CD4-positive, alpha-beta memory T cell (primary cell): ENCODE data around the gene ESRRG. TPM values are rescaled to one million over a fixed set of nuclear protein-coding genes. Genes with fewer than 3 reads are reported as not detected.

Experiments
- CTCF ChIA-PET: fragments of 350-600 bp; sonication (Branson Sonifier 250); formaldehyde crosslinking; loops from one replicate; lab custom pipeline; 2021; ENCODE audit warnings: inconsistent platforms; ENCODE audit not compliant: partially characterized antibody; lab: Charles Lee
- POLR2A ChIA-PET: fragments of 350-600 bp; sonication (Branson Sonifier 250); formaldehyde crosslinking; loops from one replicate; lab custom pipeline; 2021; ENCODE audit not compliant: partially characterized antibody; lab: Charles Lee
- DNase-seq, 5 donors: peaks; one replicate each; pipeline versions ENCODE4 v3.0.0 to v3.0.0-alpha.2; 2020 to 2022; ENCODE audit warnings: mixed read lengths in 1 of 5
- H3K27ac ChIP-seq: one replicate; pipeline ENCODE4 v1.7.0; 2013; ENCODE audit warnings: low read depth, low read length
- H3K27me3 ChIP-seq: 2 replicates; pipeline ENCODE4 v1.7.0; 2013; ENCODE audit warnings: mild to moderate bottlenecking, low read length, moderate library complexity; ENCODE audit not compliant: insufficient read depth
- H3K36me3 ChIP-seq: 2 replicates; pipeline ENCODE4 v1.7.0; 2013; ENCODE audit warnings: mild to moderate bottlenecking, low read length, moderate library complexity; ENCODE audit not compliant: insufficient read depth
- H3K4me1 ChIP-seq: 2 replicates; pipeline ENCODE4 v1.7.0; 2013; ENCODE audit warnings: mild to moderate bottlenecking, low read length, moderate library complexity; ENCODE audit not compliant: insufficient read depth
- H3K4me3 ChIP-seq, 2 donors: one replicate each; pipeline ENCODE4 v1.7.0; 2013; ENCODE audit warnings: low read length in 2 of 2, mild to moderate bottlenecking in 1 of 2
- H3K9me3 ChIP-seq, 2 donors: one replicate each; pipeline ENCODE4 v1.7.0; 2013; ENCODE audit warnings: low read length in 2 of 2, control low read depth in 1 of 2; ENCODE audit not compliant: control insufficient read depth in 1 of 2
- H3K27ac Mint-ChIP-seq, 7 donors: one replicate each; pipeline ENCODE4 v1.8.0; 2020 to 2021; ENCODE audit warnings: mixed read lengths in 7 of 7, mild to moderate bottlenecking in 6 of 7, inconsistent platforms in 3 of 7, moderate library complexity in 3 of 7
- H3K27me3 Mint-ChIP-seq, 2 donors: one replicate each; pipeline ENCODE4 v1.8.0; 2020 to 2021; ENCODE audit warnings: mixed read lengths in 2 of 2
- H3K36me3 Mint-ChIP-seq, 2 donors: one replicate each; pipeline ENCODE4 v1.8.0; 2020 to 2021; ENCODE audit warnings: mixed read lengths in 2 of 2, inconsistent platforms in 1 of 2, mild to moderate bottlenecking in 1 of 2
- H3K4me1 Mint-ChIP-seq, 4 donors: one replicate each; pipeline ENCODE4 v1.8.0; 2020 to 2021; ENCODE audit warnings: mixed read lengths in 4 of 4, mild to moderate bottlenecking in 1 of 4
- H3K4me3 Mint-ChIP-seq, 8 donors: one replicate each; pipeline ENCODE4 v1.8.0; 2020 to 2021; ENCODE audit warnings: mixed read lengths in 8 of 8, mild to moderate bottlenecking in 7 of 8, moderate library complexity in 6 of 8, inconsistent platforms in 3 of 8
- H3K9me3 Mint-ChIP-seq, 8 donors: one replicate each; pipeline ENCODE4 v1.8.0; 2020 to 2021; ENCODE audit warnings: mixed read lengths in 8 of 8, mild to moderate bottlenecking in 5 of 8, inconsistent platforms in 3 of 8, moderate library complexity in 1 of 8
- intact Hi-C: fragments of 100-400 bp; cut with micrococcal nuclease; formaldehyde crosslinking; loops from one replicate; pipeline ENCODE4 v1.15.1; 2023
- polyA plus RNA-seq, 2 donors: library from polyadenylated mRNA; unstranded; fragments of 300-500 nt; fragmentation: Illumina TruSeq; gene quantifications; one replicate each; pipeline ENCODE4 v1.2.3, GENCODE V29; 2021
- total RNA-seq, 2 experiments: library from RNA; stranded (reverse); gene quantifications; one replicate each; pipeline ENCODE4 v1.2.3, GENCODE V29; 2021

The ESRRG gene
- total and polyA plus RNA-seq, 4 experiments from 2014 or later = not detected

DNA sequence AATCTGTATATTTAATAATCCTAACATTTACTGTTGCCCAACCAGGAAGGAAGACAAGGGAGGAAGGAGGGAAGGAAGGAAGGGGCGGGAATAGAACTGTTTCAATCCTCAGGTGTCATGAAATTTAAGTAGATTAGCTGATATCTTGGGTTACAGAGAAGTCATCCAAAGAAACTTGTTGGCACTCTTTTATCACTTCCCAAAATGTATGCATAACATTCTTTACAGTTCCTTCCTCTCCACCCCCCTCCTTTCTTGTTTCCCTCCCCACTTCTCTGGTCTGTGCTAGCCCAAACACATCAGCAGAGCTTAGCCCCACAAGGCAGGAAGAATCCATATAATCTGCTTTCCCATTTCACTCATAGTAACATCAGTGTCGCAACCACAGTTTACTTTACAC lies 110.9 kb downstream of the ESRRG start:
- Histone ChIP-seq H3K27me3 (no peaks in the 10 kb centered on the region), H3K9me3 (no peaks in the 10 kb centered on the region), H3K4me3 (no peak overlapping the region), H3K27ac (no peak overlapping the region), H3K4me1 (no peaks in the 10 kb centered on the region), H3K36me3 (no peaks in the 10 kb centered on the region)
- H3K27ac Mint-ChIP-seq = no peak overlapping the region
- no peak overlapping the region for H3K4me3 Mint-ChIP-seq
- H3K4me1 Mint-ChIP-seq = no peaks in the 10 kb centered on the region
- intact Hi-C loops = no loop called here
- no peaks in the 10 kb centered on the region for H3K36me3 Mint-ChIP-seq
- ChIA-PET POLR2A (no interaction called here), CTCF (no interaction called here)
- H3K27me3 Mint-ChIP-seq = no peaks in the 10 kb centered on the region
- DNase-seq = no peak
- H3K9me3 Mint-ChIP-seq = peaks cover 0 to 11% (median 3%) of the 10 kb centered on the region in 8 donors

DNA sequence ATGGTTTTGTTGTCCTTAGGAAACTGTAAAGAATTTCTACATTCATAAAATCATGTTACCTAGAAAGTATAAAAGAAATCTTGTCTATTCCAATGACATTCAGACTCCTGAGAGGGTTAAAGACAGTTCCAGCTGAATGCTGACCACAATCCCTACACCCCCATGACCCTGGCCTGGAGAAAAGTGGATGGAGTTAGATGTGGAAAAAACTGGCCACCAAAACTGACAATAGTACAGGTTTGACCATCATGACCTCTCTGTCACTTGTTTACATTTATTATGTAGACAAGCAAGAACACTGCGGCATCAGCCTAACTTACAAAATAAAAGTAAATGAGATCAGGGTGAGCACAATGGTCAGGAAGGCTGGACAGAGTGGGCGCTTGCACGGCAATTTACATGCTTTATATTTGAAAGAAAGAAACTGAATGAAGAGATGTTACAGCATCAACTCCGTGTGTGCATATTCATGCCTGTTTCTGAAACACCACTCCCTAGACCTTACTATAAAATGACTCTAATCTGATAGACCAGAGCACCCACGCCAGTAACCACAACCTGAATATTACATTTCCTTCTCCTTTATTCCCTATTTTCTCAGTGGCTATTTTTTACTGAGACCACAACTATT lies 116.0 kb downstream of the ESRRG start:
- no peak overlapping the region for H3K27ac Mint-ChIP-seq
- H3K4me1 Mint-ChIP-seq = no peaks in the 10 kb centered on the region
- ChIA-PET CTCF (no interaction called here), POLR2A (no interaction called here)
- intact Hi-C loops = no loop called here
- Histone ChIP-seq H3K4me3 (no peak overlapping the region), H3K27ac (no peak overlapping the region), H3K9me3 (no peaks in the 10 kb centered on the region), H3K4me1 (no peaks in the 10 kb centered on the region), H3K27me3 (no peaks in the 10 kb centered on the region), H3K36me3 (no peaks in the 10 kb centered on the region)
- DNase-seq = no peak
- no peaks in the 10 kb centered on the region for H3K36me3 Mint-ChIP-seq
- no peaks in the 10 kb centered on the region for H3K27me3 Mint-ChIP-seq
- H3K9me3 Mint-ChIP-seq = peaks cover 0 to 15% (median 3%) of the 10 kb centered on the region in 8 donors
- H3K4me3 Mint-ChIP-seq = no peak overlapping the region

DNA sequence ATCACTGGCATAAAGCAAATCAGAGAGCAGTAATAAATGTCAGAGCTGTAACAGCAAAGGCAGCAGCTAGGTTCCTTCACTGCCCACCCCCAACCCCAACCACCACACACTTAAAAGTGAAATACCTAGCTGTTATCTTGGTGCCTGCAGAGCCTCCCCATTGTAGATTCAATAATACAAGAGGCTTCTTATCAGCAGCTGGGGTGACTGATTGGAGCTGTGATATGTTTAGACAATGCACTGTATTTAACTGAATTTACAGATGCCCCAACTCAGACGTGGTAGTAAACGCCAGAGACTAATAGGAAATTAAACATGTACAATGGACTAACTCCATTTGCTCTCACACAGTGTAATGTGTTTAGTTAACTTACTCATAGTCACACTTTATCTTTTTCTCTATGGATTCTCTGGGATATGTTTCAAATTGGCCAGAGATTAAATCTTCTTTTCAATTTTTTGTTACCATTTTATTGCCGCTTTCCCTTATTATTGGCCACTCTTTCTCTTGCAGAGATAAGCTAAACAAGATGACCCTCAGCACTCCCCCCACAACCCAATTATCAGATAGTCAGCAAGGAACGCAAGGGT lies 117.1 kb downstream of the ESRRG start:
- H3K4me1 ChIP-seq = no peaks in the 10 kb centered on the region
- no peaks in the 10 kb centered on the region for H3K27me3 ChIP-seq
- intact Hi-C loops = no loop called here
- no peaks in the 10 kb centered on the region for H3K4me1 Mint-ChIP-seq
- no peaks in the 10 kb centered on the region for H3K36me3 ChIP-seq
- no peaks in the 10 kb centered on the region for H3K27me3 Mint-ChIP-seq
- no peaks in the 10 kb centered on the region for H3K36me3 Mint-ChIP-seq
- H3K4me3 Mint-ChIP-seq = no peak overlapping the region
- no peak overlapping the region for H3K27ac Mint-ChIP-seq
- ChIA-PET CTCF (no interaction called here), POLR2A (no interaction called here)
- H3K4me3 ChIP-seq = no peak overlapping the region
- no peak overlapping the region for H3K27ac ChIP-seq
- peaks cover 0 to 8% (median 3%) of the 10 kb centered on the region in 8 donors for H3K9me3 Mint-ChIP-seq
- DNase-seq = no peak
- no peaks in the 10 kb centered on the region for H3K9me3 ChIP-seq

DNA sequence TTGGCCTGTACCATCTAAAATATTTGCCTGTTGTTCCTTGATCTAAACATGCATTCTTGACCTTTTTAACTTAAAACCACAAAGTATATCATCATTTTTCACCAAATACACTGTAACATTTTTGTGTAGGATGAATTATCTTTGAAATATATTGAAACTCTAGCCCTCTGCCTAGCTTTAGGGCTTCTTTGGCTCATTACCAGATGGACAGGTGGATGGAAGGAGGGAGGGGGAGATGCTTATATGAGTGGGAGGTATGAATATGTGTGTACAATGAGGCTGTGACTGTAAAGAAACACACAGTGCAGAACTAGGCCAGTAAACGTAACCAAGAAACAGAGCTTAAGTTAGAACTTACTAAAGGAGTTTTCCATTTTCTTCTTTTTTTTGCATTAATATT lies 118.5 kb downstream of the ESRRG start:
- Histone ChIP-seq H3K27ac (no peak overlapping the region), H3K4me3 (no peak overlapping the region), H3K36me3 (no peaks in the 10 kb centered on the region), H3K9me3 (no peaks in the 10 kb centered on the region), H3K27me3 (no peaks in the 10 kb centered on the region), H3K4me1 (no peaks in the 10 kb centered on the region)
- Mint-ChIP-seq H3K4me1 (peaks cover 0 to 3% (median 1%) of the 10 kb centered on the region in 4 donors), H3K4me3 (no peak overlapping the region), H3K27me3 (peaks cover 0 to 9% of the 10 kb centered on the region in 2 donors), H3K36me3 (no peaks in the 10 kb centered on the region), H3K9me3 (peaks cover 0 to 8% (median 3%) of the 10 kb centered on the region in 8 donors), H3K27ac (no peak overlapping the region)
- DNase-seq = no peak
- ChIA-PET POLR2A (no interaction called here), CTCF (no interaction called here)
- intact Hi-C loops = no loop called here

DNA sequence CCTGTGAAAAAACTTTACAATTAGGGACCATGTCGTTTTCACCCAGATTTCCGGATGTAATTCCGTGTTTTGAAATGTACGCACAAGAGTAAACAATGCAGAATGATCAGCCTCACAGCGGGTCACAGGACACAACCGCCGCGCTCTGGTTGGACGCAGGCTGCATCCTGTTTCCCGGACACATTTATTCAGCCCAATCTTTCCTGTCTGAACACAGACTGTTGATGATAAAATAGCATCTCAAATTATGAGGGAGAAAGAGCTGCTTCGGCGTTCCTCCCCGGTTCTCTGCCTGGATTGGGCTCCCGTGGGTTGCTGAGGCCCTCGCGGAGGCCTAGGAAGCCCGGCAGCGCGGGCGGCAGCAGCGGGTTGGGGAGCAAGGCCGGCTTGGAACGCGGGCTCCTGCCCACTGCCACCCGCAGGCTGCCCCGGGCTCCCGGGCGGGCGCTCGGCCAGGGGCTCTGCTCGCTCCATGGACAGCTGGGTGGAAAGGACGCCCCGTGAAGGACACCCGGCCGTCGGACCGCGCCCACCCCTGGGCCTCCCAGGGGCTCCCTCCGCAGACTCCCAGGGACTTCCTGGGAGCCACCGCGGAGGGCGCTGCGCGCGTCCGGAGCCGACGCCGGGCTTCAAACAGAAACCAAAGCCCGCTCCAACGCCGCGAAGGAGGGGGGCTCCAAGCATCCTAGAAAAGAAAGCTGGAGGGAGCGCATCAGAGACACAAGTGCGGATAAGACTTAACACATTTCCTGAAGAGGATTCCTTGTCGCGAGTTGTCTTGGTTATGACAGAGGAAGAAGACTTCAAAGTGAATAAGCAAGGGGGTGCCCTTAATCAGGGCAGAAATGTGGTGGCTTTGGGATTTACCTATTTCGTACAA lies 122.3 kb downstream of the ESRRG start:
- H3K27ac ChIP-seq = no peak overlapping the region
- H3K36me3 ChIP-seq = no peaks in the 10 kb centered on the region
- intact Hi-C loops = no loop called here
- H3K9me3 Mint-ChIP-seq = peaks cover 0 to 7% (median 4%) of the 10 kb centered on the region in 8 donors
- no peak overlapping the region for H3K4me3 ChIP-seq
- H3K4me3 Mint-ChIP-seq = peak overlapping the region in 1 of 8 donors; percentile 48
- H3K27me3 ChIP-seq = no peaks in the 10 kb centered on the region
- peaks cover 0 to 11% of the 10 kb centered on the region in 2 donors for H3K27me3 Mint-ChIP-seq
- H3K4me1 Mint-ChIP-seq = peaks cover 0 to 3% (median 1%) of the 10 kb centered on the region in 4 donors
- H3K9me3 ChIP-seq = no peaks in the 10 kb centered on the region
- CTCF ChIA-PET = no interaction called here
- no peak overlapping the region for H3K27ac Mint-ChIP-seq
- H3K4me1 ChIP-seq = no peaks in the 10 kb centered on the region
- POLR2A ChIA-PET = no interaction called here
- no peak for DNase-seq
- no peaks in the 10 kb centered on the region for H3K36me3 Mint-ChIP-seq

DNA sequence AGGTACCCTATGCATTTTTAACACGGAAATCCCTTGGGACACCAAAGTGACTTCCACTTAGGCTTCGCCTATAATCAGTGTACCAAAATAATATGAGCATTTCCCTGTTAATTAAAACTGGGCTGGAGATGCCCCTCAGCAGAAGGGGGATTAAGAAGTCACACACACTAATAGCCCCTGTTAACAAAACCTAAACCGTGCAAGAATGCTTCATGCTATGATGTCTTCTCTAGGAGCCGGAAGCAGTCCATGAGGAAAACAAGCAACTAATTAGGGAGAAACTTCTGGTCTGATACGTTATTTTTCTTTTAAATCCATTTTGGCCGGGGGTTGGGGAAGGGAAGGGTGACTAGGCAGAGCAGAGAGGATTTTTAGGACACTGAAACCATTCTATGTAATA lies 123.4 kb downstream of the ESRRG start:
- Histone ChIP-seq H3K4me3 (no peak overlapping the region), H3K36me3 (no peaks in the 10 kb centered on the region), H3K27me3 (no peaks in the 10 kb centered on the region), H3K27ac (no peak overlapping the region), H3K4me1 (no peaks in the 10 kb centered on the region), H3K9me3 (no peaks in the 10 kb centered on the region)
- intact Hi-C loops = no loop called here
- H3K4me3 Mint-ChIP-seq = peak overlapping the region in 1 of 8 donors; percentile 33
- no peak overlapping the region for H3K27ac Mint-ChIP-seq
- POLR2A ChIA-PET = no interaction called here
- H3K36me3 Mint-ChIP-seq = no peaks in the 10 kb centered on the region
- H3K4me1 Mint-ChIP-seq = peaks cover 0 to 3% (median 1%) of the 10 kb centered on the region in 4 donors
- no peak for DNase-seq
- H3K27me3 Mint-ChIP-seq = peaks cover 0 to 11% of the 10 kb centered on the region in 2 donors
- CTCF ChIA-PET = no interaction called here
- H3K9me3 Mint-ChIP-seq = peaks cover 0 to 7% (median 5%) of the 10 kb centered on the region in 8 donors

DNA sequence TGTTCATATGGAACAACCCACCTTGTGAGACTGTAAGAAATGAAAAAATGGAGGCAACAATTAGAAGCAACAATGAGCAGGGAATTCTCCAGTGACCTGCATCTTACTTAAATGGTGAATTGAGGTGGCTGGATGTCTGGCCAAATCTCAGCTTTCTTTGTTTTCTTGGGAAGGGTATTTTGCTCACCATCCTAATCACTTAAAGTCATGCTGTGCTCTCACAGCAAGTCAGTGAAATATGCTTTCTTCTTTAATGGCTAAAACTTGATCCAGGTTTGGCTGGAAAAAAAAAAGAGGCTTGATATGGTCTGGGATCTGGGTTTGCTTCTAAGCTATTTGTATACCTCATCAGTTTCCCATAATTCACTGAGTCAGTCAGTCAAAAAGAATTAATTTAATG lies 124.8 kb downstream of the ESRRG start:
- intact Hi-C loops = no loop called here
- Mint-ChIP-seq H3K9me3 (peaks cover 0 to 9% (median 4%) of the 10 kb centered on the region in 8 donors), H3K36me3 (no peaks in the 10 kb centered on the region), H3K27ac (no peak overlapping the region), H3K4me3 (no peak overlapping the region), H3K4me1 (peaks cover 0 to 3% (median 1%) of the 10 kb centered on the region in 4 donors), H3K27me3 (peaks cover 0 to 11% of the 10 kb centered on the region in 2 donors)
- H3K36me3 ChIP-seq = no peaks in the 10 kb centered on the region
- H3K4me1 ChIP-seq = no peaks in the 10 kb centered on the region
- H3K27ac ChIP-seq = no peak overlapping the region
- no peak overlapping the region for H3K4me3 ChIP-seq
- ChIA-PET CTCF (no interaction called here), POLR2A (no interaction called here)
- DNase-seq = no peak
- H3K27me3 ChIP-seq = no peaks in the 10 kb centered on the region
- no peaks in the 10 kb centered on the region for H3K9me3 ChIP-seq
